Dendritic cell treated with granulocyte-macrophage colony-stimulating factor and Interleukin-4, amounts not matched to agents 40 ng/mL and 50 ng/mL, for 4 days (primary cell): ENCODE results near the gene COL2A1.
A peak's percentile ranks its signal among the peaks of the same experiment; 100 is the strongest.

Experiments
- H3K27ac Mint-ChIP-seq: one replicate; pipeline ENCODE4 v1.8.0; 2022; ENCODE audit warnings: mild to moderate bottlenecking, mixed read lengths
- H3K27me3 Mint-ChIP-seq: one replicate; pipeline ENCODE4 v1.8.0; 2022; ENCODE audit warnings: mild to moderate bottlenecking, mixed read lengths
- H3K36me3 Mint-ChIP-seq: one replicate; pipeline ENCODE4 v1.8.0; 2022; ENCODE audit warnings: low read depth, mixed read lengths
- H3K4me1 Mint-ChIP-seq: one replicate; pipeline ENCODE4 v1.8.0; 2022; ENCODE audit warnings: low read depth, mixed read lengths
- H3K4me3 Mint-ChIP-seq: one replicate; pipeline ENCODE4 v1.8.0; 2022; ENCODE audit warnings: mild to moderate bottlenecking, moderate library complexity, mixed read lengths
- H3K9me3 Mint-ChIP-seq: one replicate; pipeline ENCODE4 v1.8.0; 2022; ENCODE audit warnings: mixed read lengths
- intact Hi-C: fragments of 100-400 bp; cut with micrococcal nuclease; formaldehyde crosslinking; loops from one replicate; pipeline ENCODE4 v1.15.0; 2022

COL2A1 gene

DNA sequence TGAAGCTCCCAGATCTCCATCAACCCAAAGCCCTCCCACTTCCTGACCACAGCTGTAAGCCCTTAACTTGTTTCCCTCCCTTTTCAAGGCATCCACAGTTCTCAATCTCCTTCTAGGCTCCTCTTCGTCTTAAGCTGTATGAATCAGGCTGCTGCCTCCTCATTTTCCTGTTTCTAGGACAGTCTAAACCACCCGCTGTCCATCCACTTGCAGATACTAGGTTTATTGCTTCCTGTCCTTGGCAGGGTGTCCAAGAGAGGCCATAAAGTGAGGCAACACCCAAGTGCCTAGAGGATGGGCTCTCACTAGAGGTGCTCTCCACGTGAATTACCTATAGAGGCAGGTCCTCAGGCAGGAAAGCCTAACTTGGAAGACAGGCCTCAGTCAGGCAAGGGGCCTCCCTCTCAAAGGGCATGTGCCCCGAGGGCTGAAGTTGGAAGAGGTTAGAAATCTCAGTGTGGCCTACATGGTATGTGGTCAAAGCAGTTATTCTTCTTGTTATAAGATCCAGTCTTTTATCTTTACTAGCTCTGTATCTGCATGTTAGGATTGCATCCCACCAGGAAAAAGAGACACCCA lies 49.7 kb downstream of the COL2A1 start:
- intact Hi-C loops: no loop called here
- Mint-ChIP-seq H3K27me3 (peaks cover 21% of the 10 kb centered on the region), H3K4me3 (no peak overlapping the region)

DNA sequence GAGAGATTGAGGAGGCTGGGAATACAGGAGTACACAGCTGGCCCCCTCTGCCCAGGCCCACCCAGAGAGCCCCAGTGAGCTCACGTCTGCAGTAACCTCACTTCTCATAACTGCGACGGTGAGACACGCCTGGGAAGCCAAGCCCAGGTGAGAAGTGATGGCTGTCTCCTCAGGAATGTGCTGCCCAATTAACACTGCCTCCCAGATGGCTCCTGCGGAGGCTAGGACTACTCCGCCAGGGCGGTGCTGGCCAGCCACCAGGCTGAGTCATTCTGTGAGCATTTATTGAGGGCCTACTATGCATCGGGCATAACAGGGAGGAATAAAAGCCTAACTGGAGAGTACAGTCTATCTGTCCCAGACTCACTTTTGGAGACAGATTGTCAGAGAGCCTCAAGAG lies 50.2 kb downstream of the COL2A1 start:
- H3K27ac Mint-ChIP-seq: no peak overlapping the region
- no peaks in the 10 kb centered on the region for H3K36me3 Mint-ChIP-seq
- H3K4me1 Mint-ChIP-seq: peaks cover 9% of the 10 kb centered on the region
- H3K9me3 Mint-ChIP-seq: peaks cover 10% of the 10 kb centered on the region
- H3K27me3 Mint-ChIP-seq: peaks cover 16% of the 10 kb centered on the region
- intact Hi-C loops: no loop called here
- no peak overlapping the region for H3K4me3 Mint-ChIP-seq

More for the DNA sequence above, 49.7 kb downstream of the COL2A1 start:
- peaks cover 4% of the 10 kb centered on the region for H3K4me1 Mint-ChIP-seq
- peaks cover 10% of the 10 kb centered on the region for H3K9me3 Mint-ChIP-seq
- H3K36me3 Mint-ChIP-seq: no peaks in the 10 kb centered on the region
- H3K27ac Mint-ChIP-seq: no peak overlapping the region

DNA sequence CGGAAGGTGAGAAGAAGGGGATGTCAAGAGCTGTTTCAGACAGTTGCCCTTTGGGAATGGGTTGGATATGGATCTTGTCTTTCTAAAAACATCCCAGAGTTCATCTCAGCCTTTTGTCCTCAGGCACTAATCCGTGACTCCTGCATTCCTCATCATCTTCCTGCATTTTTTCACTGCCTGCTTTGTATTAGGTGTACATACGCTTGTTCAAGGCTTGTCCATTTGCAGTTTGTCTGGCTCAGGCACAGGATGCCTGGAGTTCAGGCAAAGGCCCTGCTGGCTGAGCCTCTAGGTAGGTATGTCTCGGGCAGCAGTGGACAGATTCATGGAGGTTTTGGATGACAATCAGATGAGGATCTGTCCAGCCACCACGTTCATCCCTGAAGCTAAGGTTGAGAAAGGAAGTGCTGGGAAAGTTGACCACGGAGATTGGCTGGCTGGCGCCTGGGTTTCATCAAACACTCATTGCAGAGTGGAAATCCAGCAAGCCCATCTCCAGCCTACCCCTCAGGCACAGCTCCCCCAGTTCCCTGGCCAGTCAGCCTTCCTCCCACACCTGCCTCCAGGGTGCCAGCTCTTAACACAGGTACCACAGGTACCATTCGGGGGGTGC lies 53.3 kb downstream of the COL2A1 start:
- Mint-ChIP-seq H3K27me3 (peaks cover 16% of the 10 kb centered on the region), H3K9me3 (no peaks in the 10 kb centered on the region), H3K4me3 (no peak overlapping the region), H3K36me3 (no peaks in the 10 kb centered on the region), H3K4me1 (peaks cover 24% of the 10 kb centered on the region), H3K27ac (no peak overlapping the region)
- intact Hi-C loops: no loop called here

DNA sequence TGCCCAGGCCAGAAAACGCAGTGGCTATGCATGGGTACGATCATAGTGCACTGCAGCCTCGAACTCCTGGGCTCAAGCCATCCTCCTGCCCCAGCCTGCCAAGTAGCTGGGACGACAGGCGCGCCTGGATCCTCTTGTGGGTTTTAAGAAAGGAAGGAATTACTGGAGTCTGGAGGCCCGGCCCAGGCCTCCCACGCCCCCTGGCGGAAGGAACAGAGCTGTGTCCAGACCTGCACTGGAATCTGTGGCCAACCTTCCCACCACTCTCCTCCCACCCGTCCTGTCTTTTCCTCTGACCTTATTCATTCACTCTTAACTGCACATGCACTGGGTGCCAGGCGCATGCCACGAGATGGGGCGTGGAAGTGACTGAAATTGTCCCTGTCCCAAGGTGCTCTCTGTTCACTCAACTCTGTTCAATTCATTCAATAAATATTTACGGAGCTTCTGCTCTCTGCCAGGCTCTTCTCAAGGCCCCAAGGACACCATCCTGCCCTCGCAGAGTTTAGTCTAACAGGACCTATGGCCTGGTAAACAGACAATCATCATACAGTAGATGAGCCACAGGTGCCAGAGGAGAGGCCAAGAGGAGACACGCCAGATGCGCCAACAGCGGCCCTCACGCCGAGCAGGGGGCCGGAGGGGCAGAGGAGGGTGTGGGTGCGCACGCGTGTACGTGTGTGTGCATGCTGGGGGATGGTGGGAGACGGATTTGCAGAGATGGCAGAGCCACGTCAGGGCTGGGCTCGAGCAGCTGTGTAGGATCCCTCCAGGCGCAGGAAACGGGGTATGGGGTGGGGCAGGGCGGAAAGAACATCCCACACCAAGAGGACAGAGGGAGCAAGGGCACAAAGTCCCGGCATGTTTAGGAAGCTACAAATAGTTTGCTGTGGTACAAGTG lies 54.6 kb downstream of the COL2A1 start:
- Mint-ChIP-seq H3K36me3 (no peaks in the 10 kb centered on the region), H3K27ac (peak overlapping the region; percentile 49)

DNA sequence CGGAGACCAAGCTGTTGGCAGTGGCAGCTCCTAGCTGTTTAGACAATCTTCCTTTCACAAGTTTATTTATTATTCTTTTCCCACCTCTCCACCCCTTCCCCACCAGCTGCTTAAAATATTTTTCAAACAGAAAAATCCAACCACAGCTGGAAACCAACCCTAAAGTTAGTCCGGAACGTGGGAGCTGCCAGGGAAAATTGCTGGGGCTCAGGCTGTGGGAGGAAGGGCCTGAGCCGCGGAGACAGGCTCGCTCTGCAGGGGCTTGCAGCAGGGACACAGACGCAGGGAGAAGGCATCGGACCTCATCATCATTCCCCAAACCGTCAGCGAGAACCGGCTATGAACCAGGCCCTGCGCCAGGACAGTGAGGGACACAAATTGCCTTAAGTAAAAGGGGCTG lies 56.9 kb downstream of the COL2A1 start:
- peaks cover 25% of the 10 kb centered on the region for H3K27me3 Mint-ChIP-seq
- intact Hi-C loops: loop anchor here (5.0 to 10.0 kb wide), 2 partner anchors 45 to 233 kb away; partner anchors contain the start of gene VDR

More for the DNA sequence above, 54.6 kb downstream of the COL2A1 start:
- peaks cover 27% of the 10 kb centered on the region for H3K4me1 Mint-ChIP-seq
- intact Hi-C loops: loop anchor here (1.0 to 10.0 kb wide), 3 partner anchors 47 to 235 kb away; partner anchors contain the start of gene VDR
- H3K4me3 Mint-ChIP-seq: no peak overlapping the region
- no peaks in the 10 kb centered on the region for H3K9me3 Mint-ChIP-seq
- H3K27me3 Mint-ChIP-seq: peaks cover 12% of the 10 kb centered on the region

DNA sequence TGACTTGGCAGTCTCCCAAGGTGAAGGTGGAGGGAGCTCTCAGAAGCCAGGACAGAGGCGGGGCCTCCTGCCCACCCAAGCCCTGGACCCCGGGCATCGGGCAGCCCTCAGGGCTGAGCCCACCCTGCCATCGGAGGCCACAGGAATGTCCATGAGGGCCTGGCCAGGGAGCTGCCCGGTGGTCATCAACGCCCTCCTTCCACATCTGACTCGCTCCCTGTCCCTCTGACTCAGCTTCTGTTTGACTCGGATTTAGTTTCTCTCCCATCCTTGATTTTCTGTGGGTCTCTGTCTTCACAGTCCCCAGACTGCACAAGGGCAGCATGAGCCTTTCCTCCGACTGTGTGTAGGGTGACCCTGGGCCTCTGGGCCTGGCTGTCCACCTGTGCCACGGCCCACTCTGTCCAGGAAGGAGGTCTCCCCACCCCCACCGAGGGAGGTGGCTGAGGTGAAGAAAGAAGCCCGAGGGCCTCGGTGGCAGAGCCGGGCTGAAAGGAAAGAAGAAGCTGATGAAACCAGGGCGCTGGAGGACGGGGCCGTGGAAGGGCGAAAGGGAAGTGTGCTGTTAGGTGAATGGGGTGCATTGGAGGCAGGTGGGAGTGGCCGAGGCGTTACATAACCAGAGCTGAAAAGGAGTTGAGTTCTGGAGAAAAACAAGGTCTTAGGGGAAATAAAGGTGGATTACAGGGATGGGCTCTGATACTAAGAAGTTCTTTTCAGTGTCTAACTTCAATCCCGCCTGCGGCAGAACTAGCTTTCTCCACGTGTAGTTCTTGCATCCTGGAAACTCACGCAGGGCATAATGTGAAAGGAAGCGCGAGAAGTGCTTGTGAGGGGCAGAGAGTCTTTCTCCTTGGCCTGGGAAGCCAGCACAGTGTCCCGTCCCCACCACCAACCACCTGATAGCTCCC lies 57.6 kb downstream of the COL2A1 start:
- Mint-ChIP-seq H3K4me3 (no peak overlapping the region), H3K27me3 (peaks cover 31% of the 10 kb centered on the region), H3K4me1 (peaks cover 35% of the 10 kb centered on the region), H3K36me3 (no peaks in the 10 kb centered on the region), H3K9me3 (no peaks in the 10 kb centered on the region), H3K27ac (peak overlapping the region; percentile 68)
- intact Hi-C loops: loop anchor here (5.0 to 10.0 kb wide), 2 partner anchors 44 to 232 kb away; partner anchors contain the start of gene VDR

More for the DNA sequence above, 56.9 kb downstream of the COL2A1 start:
- no peak overlapping the region for H3K27ac Mint-ChIP-seq
- no peak overlapping the region for H3K4me3 Mint-ChIP-seq
- peaks cover 32% of the 10 kb centered on the region for H3K4me1 Mint-ChIP-seq
- no peaks in the 10 kb centered on the region for H3K36me3 Mint-ChIP-seq
- no peaks in the 10 kb centered on the region for H3K9me3 Mint-ChIP-seq

DNA sequence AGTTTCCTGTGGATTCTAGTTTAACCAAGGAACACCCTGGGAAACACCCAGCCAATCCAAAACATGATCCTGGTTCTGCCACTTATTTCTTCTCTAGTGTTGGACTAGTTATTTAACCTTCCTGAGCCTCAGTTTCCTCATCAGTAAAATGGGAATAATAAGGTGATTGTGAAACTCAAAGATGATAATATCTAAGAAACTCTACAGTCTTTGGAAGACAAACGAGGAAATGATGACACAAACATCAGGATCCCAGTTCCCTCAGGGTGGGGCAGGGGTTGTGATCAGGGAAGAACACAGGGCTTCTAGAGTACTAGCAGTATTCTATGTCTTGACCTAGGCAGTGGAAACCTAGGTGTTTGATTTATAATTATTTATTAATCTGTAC lies 58.9 kb downstream of the COL2A1 start:
- H3K4me1 Mint-ChIP-seq: peaks cover 46% of the 10 kb centered on the region
- intact Hi-C loops: loop anchor here (5.0 to 10.0 kb wide), 2 partner anchors 43 to 231 kb away; partner anchors contain the start of gene VDR
- H3K9me3 Mint-ChIP-seq: no peaks in the 10 kb centered on the region
- H3K4me3 Mint-ChIP-seq: no peak overlapping the region
- H3K27me3 Mint-ChIP-seq: peaks cover 44% of the 10 kb centered on the region
- no peaks in the 10 kb centered on the region for H3K36me3 Mint-ChIP-seq
- H3K27ac Mint-ChIP-seq: no peak overlapping the region

DNA sequence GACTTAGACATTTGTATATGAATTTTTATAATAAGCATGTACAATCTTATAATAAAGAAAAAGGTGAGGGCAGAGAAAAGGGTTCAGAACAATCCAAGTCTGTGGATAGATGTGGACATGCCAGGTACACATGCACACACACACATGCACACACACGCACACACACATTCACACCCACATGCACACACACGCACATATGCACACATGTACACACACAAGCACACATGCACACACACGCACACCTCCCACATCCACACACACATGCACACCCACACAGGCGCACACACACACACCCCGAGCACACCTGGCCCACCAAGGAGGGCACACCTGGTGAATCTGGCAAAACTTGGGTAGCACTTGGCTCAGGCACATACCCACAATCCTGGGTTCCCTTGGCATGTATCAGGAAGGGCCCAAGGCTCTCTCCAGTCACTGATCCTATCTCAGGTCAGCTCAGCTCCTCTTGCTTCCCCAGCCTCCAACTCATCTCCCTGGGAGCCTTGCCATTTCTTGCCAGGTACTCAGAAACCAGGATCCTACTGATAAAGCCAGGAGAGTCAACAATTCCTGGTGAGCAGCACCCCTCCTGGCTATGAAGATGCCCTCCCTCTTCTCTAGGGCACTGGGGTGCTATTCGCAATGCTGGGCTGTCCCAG lies 59.5 kb downstream of the COL2A1 start:
- Mint-ChIP-seq H3K36me3 (no peaks in the 10 kb centered on the region), H3K4me3 (no peak overlapping the region), H3K27ac (no peak overlapping the region), H3K9me3 (no peaks in the 10 kb centered on the region), H3K27me3 (peaks cover 44% of the 10 kb centered on the region), H3K4me1 (peaks cover 45% of the 10 kb centered on the region)
- intact Hi-C loops: loop anchor here (5.0 to 10.0 kb wide), 2 partner anchors 43 to 230 kb away; partner anchors contain the start of gene VDR

DNA sequence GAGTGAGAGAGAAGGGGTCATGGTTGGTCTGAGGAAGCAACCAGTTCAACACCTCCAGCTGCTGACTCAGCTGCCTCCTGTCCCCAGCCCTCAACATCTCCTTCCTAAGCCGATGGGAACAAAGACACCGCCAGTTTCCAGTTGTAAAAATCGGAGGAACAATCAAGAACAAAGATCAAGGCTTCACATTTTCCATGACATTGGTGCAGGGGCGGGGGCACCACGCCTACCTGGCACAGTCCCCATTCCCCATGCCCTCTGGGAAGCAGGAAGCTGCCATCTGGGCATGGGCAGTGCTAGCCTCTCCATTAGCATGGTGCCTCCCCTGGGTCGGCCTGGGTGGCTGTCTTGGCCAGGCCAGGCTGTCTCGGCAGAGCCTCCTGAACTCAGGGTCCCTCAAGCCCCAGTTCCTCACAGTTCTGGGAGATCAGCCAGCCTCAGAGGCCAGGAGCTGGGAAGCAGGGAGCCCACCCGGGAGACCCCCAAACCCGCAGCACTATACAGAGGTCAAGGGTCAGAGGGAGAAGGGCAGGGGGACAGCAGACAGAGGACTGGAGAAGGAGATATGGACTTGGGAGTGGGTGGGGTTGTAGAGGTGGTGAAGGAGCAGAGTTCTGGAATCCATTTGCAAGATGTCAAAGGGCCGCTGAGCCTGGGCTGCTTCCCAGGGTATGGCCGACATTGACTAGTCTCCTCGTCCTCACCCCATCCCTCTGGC lies 60.5 kb downstream of the COL2A1 start:
- H3K9me3 Mint-ChIP-seq: no peaks in the 10 kb centered on the region
- intact Hi-C loops: loop anchor here (10.0 kb wide), 1 partner anchor 229 kb away; no protein-coding TSS in a partner anchor
- H3K27ac Mint-ChIP-seq: no peak overlapping the region
- peaks cover 37% of the 10 kb centered on the region for H3K4me1 Mint-ChIP-seq
- peaks cover 44% of the 10 kb centered on the region for H3K27me3 Mint-ChIP-seq
- no peak overlapping the region for H3K4me3 Mint-ChIP-seq
- H3K36me3 Mint-ChIP-seq: no peaks in the 10 kb centered on the region

DNA sequence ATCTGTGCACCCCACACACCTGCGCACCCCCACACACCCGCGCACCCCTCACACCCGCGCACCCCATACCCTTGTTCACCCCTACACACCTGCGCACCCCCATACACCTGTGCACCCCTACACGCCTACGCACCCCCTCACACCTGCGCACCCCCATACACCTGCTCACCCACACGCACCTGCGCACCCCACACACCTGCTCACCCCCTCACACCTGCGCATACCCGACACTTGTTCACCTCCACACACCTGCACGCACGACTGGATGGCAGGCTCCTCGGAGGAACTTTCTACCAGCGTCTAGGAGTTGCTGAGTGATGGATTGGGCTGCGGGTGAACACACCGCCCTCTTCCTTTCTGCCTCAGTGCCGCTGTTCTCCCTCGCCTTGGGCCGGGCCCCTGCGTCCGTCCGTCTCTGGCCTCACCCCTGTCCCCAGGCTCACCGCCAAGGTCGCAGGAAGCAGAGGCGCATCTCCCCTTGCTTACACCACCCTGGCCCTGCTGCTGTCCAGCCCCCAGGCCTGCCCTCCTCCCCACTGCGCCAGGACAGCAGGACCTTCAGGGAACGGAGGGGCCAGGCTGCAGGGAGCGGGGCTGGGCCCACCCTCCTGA lies 61.6 kb downstream of the COL2A1 start:
- intact Hi-C loops: loop anchor here (10.0 kb wide), 1 partner anchor 228 kb away; no protein-coding TSS in a partner anchor
- Mint-ChIP-seq H3K36me3 (no peaks in the 10 kb centered on the region), H3K27ac (no peak overlapping the region), H3K4me1 (peaks cover 37% of the 10 kb centered on the region), H3K27me3 (peaks cover 44% of the 10 kb centered on the region), H3K9me3 (no peaks in the 10 kb centered on the region), H3K4me3 (no peak overlapping the region)

DNA sequence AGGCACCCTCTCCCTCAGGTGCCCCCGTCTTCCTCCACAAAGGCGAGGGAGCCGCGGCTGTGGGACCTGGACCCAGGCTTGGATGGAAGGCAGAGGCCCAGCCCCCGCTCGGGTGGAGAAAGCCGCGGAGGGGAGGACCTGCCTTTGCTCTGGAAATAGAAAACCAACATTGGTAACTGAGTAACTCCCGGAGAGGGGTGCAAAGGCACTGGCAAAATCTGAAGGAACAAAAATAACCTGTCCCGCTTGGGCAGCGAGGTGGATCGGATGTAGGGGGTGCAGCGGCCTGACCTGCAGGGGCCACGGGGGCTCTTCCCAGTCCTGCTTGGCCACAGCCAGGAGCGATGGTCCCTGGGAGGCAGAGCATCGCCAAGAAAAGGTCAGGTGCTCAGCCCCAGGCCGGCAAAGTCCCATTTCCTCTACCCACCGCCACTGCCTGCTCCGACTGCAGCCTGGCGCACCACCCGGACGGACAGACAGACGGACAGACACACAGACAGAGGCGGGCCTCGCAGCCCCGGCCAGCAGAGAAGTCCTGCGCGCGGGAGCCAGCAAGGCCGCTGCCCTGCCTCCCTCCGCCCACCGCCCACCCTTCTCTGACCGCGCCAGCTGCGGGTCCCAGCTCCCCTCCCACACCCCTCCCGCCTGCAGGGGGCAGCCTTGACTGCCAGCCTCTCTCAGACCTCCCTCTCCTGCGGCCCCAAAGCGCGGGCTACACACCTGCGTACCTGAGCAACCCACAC lies 62.2 kb downstream of the COL2A1 start:
- H3K27me3 Mint-ChIP-seq: peaks cover 44% of the 10 kb centered on the region
- intact Hi-C loops: loop anchor here (10.0 kb wide), 1 partner anchor 227 kb away; no protein-coding TSS in a partner anchor
- H3K36me3 Mint-ChIP-seq: no peaks in the 10 kb centered on the region
- H3K27ac Mint-ChIP-seq: peak overlapping the region; percentile 5
- no peaks in the 10 kb centered on the region for H3K9me3 Mint-ChIP-seq
- H3K4me3 Mint-ChIP-seq: no peak overlapping the region
- peaks cover 32% of the 10 kb centered on the region for H3K4me1 Mint-ChIP-seq
